Measurements from ENCODE around the gene STK11IP. TPM values are rescaled to one million over a fixed set of nuclear protein-coding genes. Genes with fewer than 3 reads are reported as not detected.

STK11IP gene
- total RNA-seq, 3 donors from 2014 or later = 11.2 to 16.7 (median 15.7) TPM

GRCh38 chr2:219656526-219656925 lies 58.9 kb downstream of the STK11IP start:
- Histone ChIP-seq H3K4me3 (no peak overlapping the region), H3K9me3 (peaks cover 0 to 3% of the 10 kb centered on the region in 2 donors), H3K4me1 (no peaks in the 10 kb centered on the region), H3K27ac (no peak overlapping the region), H3K27me3 (no peaks in the 10 kb centered on the region), H3K36me3 (no peaks in the 10 kb centered on the region)
- no peak for TF ChIP-seq POLR2AphosphoS5 (IDR thresholded peaks at IDR 0.05)
- TF ChIP-seq CTCF (IDR thresholded peaks at IDR 0.05) = no peak
- TF ChIP-seq POLR2A (IDR thresholded peaks at IDR 0.05) = no peak
- intact Hi-C loops (cut with DNase I; ENCODE audit: low total_unique reads) = no loop called here
- no peak for DNase-seq (ENCODE audit: low spot score in 2 of 2)

- H3K27ac ChIP-seq = peak overlapping the region in 1 of 2 donors; percentile 19
- H3K36me3 ChIP-seq = no peaks in the 10 kb centered on the region
- H3K4me3 ChIP-seq = no peak overlapping the region
- TF ChIP-seq CTCF (IDR thresholded peaks at IDR 0.05) (no peak), POLR2A (IDR thresholded peaks at IDR 0.05) (no peak), POLR2AphosphoS5 (IDR thresholded peaks at IDR 0.05) (no peak)
- no peak for DNase-seq (ENCODE audit: low spot score in 2 of 2)
- intact Hi-C loops (cut with DNase I; ENCODE audit: low total_unique reads) = no loop called here
- H3K4me1 ChIP-seq = no peaks in the 10 kb centered on the region
- H3K9me3 ChIP-seq = peaks cover 0 to 3% of the 10 kb centered on the region in 2 donors
- no peaks in the 10 kb centered on the region for H3K27me3 ChIP-seq
Measured at GRCh38 chr2:219658196-219658846, 60.7 kb downstream of the STK11IP start.

GRCh38 chr2:219658874-219659273 lies 61.2 kb downstream of the STK11IP start:
- Histone ChIP-seq H3K36me3 (no peaks in the 10 kb centered on the region), H3K9me3 (peaks cover 0 to 3% of the 10 kb centered on the region in 2 donors), H3K4me1 (no peaks in the 10 kb centered on the region), H3K27me3 (no peaks in the 10 kb centered on the region), H3K27ac (no peak overlapping the region), H3K4me3 (no peak overlapping the region)
- intact Hi-C loops (cut with DNase I; ENCODE audit: low total_unique reads) = no loop called here
- TF ChIP-seq POLR2A (IDR thresholded peaks at IDR 0.05) (no peak), CTCF (IDR thresholded peaks at IDR 0.05) (no peak), POLR2AphosphoS5 (IDR thresholded peaks at IDR 0.05) (no peak)
- no peak for DNase-seq (ENCODE audit: low spot score in 2 of 2)

- H3K4me1 ChIP-seq = no peaks in the 10 kb centered on the region
- peaks cover 0 to 3% of the 10 kb centered on the region in 2 donors for H3K9me3 ChIP-seq
- DNase-seq (ENCODE audit: low spot score in 2 of 2) = no peak
- intact Hi-C loops (cut with DNase I; ENCODE audit: low total_unique reads) = no loop called here
- no peaks in the 10 kb centered on the region for H3K27me3 ChIP-seq
- no peak overlapping the region for H3K27ac ChIP-seq
- no peaks in the 10 kb centered on the region for H3K36me3 ChIP-seq
- no peak for TF ChIP-seq POLR2A (IDR thresholded peaks at IDR 0.05)
- TF ChIP-seq CTCF (IDR thresholded peaks at IDR 0.05) = no peak
- no peak for TF ChIP-seq POLR2AphosphoS5 (IDR thresholded peaks at IDR 0.05)
- no peak overlapping the region for H3K4me3 ChIP-seq
Measured at GRCh38 chr2:219661197-219661954, 63.7 kb downstream of the STK11IP start.

GRCh38 chr2:219661955-219662395 lies 64.3 kb downstream of the STK11IP start:
- peaks cover 0 to 3% of the 10 kb centered on the region in 2 donors for H3K9me3 ChIP-seq
- no peak for TF ChIP-seq POLR2AphosphoS5 (IDR thresholded peaks at IDR 0.05)
- no peaks in the 10 kb centered on the region for H3K27me3 ChIP-seq
- H3K4me3 ChIP-seq = no peak overlapping the region
- no peak for DNase-seq (ENCODE audit: low spot score in 2 of 2)
- H3K27ac ChIP-seq = peak overlapping the region; percentile 36 to 63
- intact Hi-C loops (cut with DNase I; ENCODE audit: low total_unique reads) = no loop called here
- H3K36me3 ChIP-seq = no peaks in the 10 kb centered on the region
- no peaks in the 10 kb centered on the region for H3K4me1 ChIP-seq
